ENCODE measurements around the gene ASGR2. TPM values are rescaled to one million over a fixed set of nuclear protein-coding genes. Genes with fewer than 3 reads are reported as not detected.
"Not testable (repeated sequence)": the region's sequence is repeated elsewhere in the genome, so short reads cannot be mapped to it uniquely, and the experiment has no call there.

The ASGR2 gene
- total RNA-seq, 4 donors from 2014 or later, result 0.32 TPM; not detected in 3

GRCh38 chr17:7123844-7124243, 9.2 kb upstream of the ASGR2 start:
- peaks cover 5% of the 10 kb centered on the region for H3K27me3 ChIP-seq
- in situ Hi-C loops (cut with MboI; ENCODE audit: low pct_ligation_motif_present in 1 of 4, low pct_unique_long_range_greater_than_20kb in 1 of 4, low sequenced_read_pairs in 3 of 4) (no loop called here), intact Hi-C loops (cut with DNase I; ENCODE audit: low total_unique reads) (no loop called here)

DNA sequence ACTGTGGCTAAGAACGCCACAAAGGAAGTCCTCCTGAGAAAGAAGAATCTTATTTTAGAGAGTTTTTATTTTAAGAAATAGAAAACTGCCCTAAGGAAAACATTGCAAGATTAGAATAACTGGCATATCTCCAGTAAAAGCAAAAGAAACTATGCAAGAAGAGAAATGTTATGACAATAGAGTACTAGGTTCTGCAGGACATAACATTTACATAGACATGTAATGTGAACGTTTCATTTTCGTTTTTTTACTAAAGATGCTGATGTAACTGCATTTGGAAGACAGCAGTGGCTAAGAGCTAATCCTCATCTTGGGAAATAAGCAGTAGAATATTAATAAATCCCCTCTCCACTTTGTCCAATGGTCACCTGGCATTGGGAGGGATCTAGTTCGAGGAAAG, 7.8 kb upstream of the ASGR2 start:
- in situ Hi-C loops (cut with MboI; ENCODE audit: low pct_ligation_motif_present in 1 of 4, low pct_unique_long_range_greater_than_20kb in 1 of 4, low sequenced_read_pairs in 3 of 4) (no loop called here), intact Hi-C loops (cut with DNase I; ENCODE audit: low total_unique reads) (no loop called here)
- no peak for DNase-seq
- H3K9me3 ChIP-seq, result no peaks in the 10 kb centered on the region
- H3K36me3 ChIP-seq, result no peaks in the 10 kb centered on the region
- peaks cover 5% of the 10 kb centered on the region for H3K27me3 ChIP-seq
- WGBS, 2 donors (ENCODE audit: low coverage in 1 of 2), result 35 to 37% methylated on average over 4 of the region's 4 CpGs
- no peaks in the 10 kb centered on the region for H3K4me1 ChIP-seq
- H3K27ac ChIP-seq, result no peak overlapping the region
- no peak overlapping the region for H3K4me3 ChIP-seq
- no peak for TF ChIP-seq POLR2AphosphoS5 (IDR thresholded peaks at IDR 0.05)
- TF ChIP-seq POLR2A (IDR thresholded peaks at IDR 0.05), result no peak
- TF ChIP-seq EP300 (IDR thresholded peaks at IDR 0.05; ENCODE audit: low read depth), result no peak
- no peak for TF ChIP-seq CTCF (IDR thresholded peaks at IDR 0.05)

More at GRCh38 chr17:7123844-7124243, 9.2 kb upstream of the ASGR2 start:
- Histone ChIP-seq H3K27ac (no peak overlapping the region), H3K36me3 (no peaks in the 10 kb centered on the region), H3K4me3 (no peak overlapping the region), H3K9me3 (no peaks in the 10 kb centered on the region), H3K4me1 (no peaks in the 10 kb centered on the region)
- WGBS, 2 donors (ENCODE audit: low coverage in 1 of 2), result 38 to 85% methylated on average over 1 to 4 of the region's 4 CpGs
- no peak for DNase-seq
- TF ChIP-seq POLR2AphosphoS5 (IDR thresholded peaks at IDR 0.05), result no peak
- TF ChIP-seq CTCF (IDR thresholded peaks at IDR 0.05), result no peak
- TF ChIP-seq EP300 (IDR thresholded peaks at IDR 0.05; ENCODE audit: low read depth), result no peak

DNA sequence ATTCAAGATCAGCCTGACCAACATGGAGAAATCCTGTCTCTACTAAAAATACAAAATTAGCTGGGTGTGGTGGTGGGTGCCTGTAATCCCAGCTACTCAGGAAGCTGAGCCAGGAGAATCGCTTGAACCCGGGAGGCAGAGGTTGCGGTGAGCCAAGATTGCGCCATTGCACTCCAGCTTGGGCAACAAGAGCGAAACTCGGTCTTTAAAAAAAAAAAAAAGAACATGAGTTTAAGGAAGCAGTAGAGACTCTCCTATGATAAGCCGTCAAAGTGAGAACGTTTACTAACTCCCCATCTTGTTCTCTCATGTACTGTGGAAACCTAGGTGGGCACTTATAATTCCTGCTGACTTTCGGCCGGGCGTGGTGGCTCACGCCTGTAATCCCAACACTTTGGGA, 6.0 kb upstream of the ASGR2 start:
- peak overlapping the region in 3 of 4 donors; percentile 40 to 59 (median 41) for H3K27ac ChIP-seq
- H3K4me1 ChIP-seq; H3K36me3 ChIP-seq; intact Hi-C loops (cut with DNase I; ENCODE audit: low total_unique reads); H3K9me3 ChIP-seq; in situ Hi-C loops (cut with MboI; ENCODE audit: low pct_ligation_motif_present in 1 of 4, low pct_unique_long_range_greater_than_20kb in 1 of 4, low sequenced_read_pairs in 3 of 4); DNase-seq; H3K4me3 ChIP-seq; H3K27me3 ChIP-seq: not testable (repeated sequence)
- WGBS, 2 donors (ENCODE audit: low coverage in 1 of 2), result 57 to 71% methylated on average over 6 to 12 of the region's 12 CpGs

GRCh38 chr17:7120123-7120522, 5.5 kb upstream of the ASGR2 start:
- Histone ChIP-seq H3K4me3 (no peak overlapping the region), H3K36me3 (no peaks in the 10 kb centered on the region), H3K4me1 (no peaks in the 10 kb centered on the region), H3K9me3 (no peaks in the 10 kb centered on the region), H3K27me3 (peaks cover 5% of the 10 kb centered on the region), H3K27ac (no peak overlapping the region)
- WGBS, 2 donors (ENCODE audit: low coverage in 1 of 2), result 54 to 69% methylated on average over 2 of the region's 2 CpGs
- no peak for TF ChIP-seq POLR2A (IDR thresholded peaks at IDR 0.05)
- no peak for TF ChIP-seq EP300 (IDR thresholded peaks at IDR 0.05; ENCODE audit: low read depth)
- TF ChIP-seq POLR2AphosphoS5 (IDR thresholded peaks at IDR 0.05), result no peak
- TF ChIP-seq CTCF (IDR thresholded peaks at IDR 0.05), result no peak
- DNase-seq, result no peak
- in situ Hi-C loops (cut with MboI; ENCODE audit: low pct_ligation_motif_present in 1 of 4, low pct_unique_long_range_greater_than_20kb in 1 of 4, low sequenced_read_pairs in 3 of 4), result no loop called here
- intact Hi-C loops (cut with DNase I; ENCODE audit: low total_unique reads), result no loop called here

- WGBS, 2 donors (ENCODE audit: low coverage in 1 of 2), result 59 to 82% methylated on average over 3 to 11 of the region's 11 CpGs
- intact Hi-C loops (cut with DNase I; ENCODE audit: low total_unique reads) (no loop called here), in situ Hi-C loops (cut with MboI; ENCODE audit: low pct_ligation_motif_present in 1 of 4, low pct_unique_long_range_greater_than_20kb in 1 of 4, low sequenced_read_pairs in 3 of 4) (no loop called here)
- no peaks in the 10 kb centered on the region for H3K4me1 ChIP-seq
- peaks cover 5% of the 10 kb centered on the region for H3K27me3 ChIP-seq
- H3K4me3 ChIP-seq, result no peak overlapping the region
- TF ChIP-seq POLR2A (IDR thresholded peaks at IDR 0.05), result no peak
- no peak for TF ChIP-seq POLR2AphosphoS5 (IDR thresholded peaks at IDR 0.05)
- no peak for TF ChIP-seq EP300 (IDR thresholded peaks at IDR 0.05; ENCODE audit: low read depth)
- TF ChIP-seq CTCF (IDR thresholded peaks at IDR 0.05), result no peak
- no peaks in the 10 kb centered on the region for H3K36me3 ChIP-seq
- H3K9me3 ChIP-seq, result no peaks in the 10 kb centered on the region
- no peak for DNase-seq
- no peak overlapping the region for H3K27ac ChIP-seq
Measured at GRCh38 chr17:7119314-7119713, 4.7 kb upstream of the ASGR2 start.

All from transverse colon (tissue), 4 donors.